SKM-1 (cell line): Measurements from ENCODE around the gene DHRS11.

Experiments used
- DNase-seq: peaks from one replicate; lab custom pipeline; 2025; ENCODE audit not compliant: unreplicated experiment; lab: John Stamatoyannopoulos, UW

Gene DHRS11

DNA sequence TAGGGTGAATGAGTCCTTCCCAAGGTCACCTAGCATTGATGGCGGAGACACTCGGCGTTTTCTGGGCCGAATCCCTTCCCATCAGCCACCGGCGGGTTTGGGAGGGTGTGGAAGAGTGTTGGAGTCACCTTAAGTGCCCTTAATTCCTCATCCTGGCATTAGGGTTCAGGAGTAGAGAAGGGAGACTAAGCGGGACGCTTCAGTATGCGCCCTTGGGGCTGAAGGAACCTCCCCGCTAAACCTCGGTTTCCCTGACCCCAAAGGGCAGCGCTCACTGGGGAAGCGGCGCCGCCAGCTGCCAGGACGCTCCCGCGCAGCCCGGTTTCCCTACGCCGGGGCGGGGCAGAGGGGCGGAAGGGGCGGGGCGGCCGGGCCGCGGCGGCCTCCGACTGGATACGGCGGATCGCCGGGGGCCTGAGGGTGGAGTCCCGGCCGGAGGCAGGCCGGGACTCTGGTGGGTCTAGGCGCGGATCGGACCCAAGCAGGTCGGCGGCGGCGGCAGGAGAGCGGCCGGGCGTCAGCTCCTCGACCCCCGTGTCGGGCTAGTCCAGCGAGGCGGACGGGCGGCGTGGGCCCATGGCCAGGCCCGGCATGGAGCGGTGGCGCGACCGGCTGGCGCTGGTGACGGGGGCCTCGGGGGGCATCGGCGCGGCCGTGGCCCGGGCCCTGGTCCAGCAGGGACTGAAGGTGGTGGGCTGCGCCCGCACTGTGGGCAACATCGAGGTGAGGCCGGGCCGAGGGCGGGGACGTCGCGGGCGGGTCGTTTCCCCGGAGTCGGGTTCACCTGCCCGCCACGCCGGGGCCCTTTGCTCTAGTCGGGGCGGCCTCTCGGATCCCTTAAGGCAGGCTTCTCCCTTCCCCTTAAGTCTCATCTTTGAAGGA is at the start of gene DHRS11:
DHRS11 (plus strand) TSS at position 446 of the 882 bp plus-strand sequence; CDS start at position 577, 131 bp downstream.
- DNase-seq, result peak; percentile 49

GRCh38 chr17:36542755-36543154 is 48.9 kb upstream of the DHRS11 start:
- DNase-seq, result no peak

DNA sequence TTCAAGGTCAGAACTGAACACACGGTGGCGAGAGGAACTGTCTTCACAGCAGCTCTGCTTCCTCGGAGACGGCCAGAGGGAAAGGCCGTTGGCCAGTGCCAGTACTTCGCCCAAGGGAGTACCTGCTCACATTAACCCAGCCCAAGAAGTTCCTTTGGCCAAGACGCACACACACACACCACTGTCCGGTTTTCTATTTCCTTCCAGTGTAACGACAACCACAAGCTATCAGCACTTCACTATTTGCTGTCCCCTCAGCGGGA is 47.7 kb upstream of the DHRS11 start:
- DNase-seq, result peak; percentile 38

DNA sequence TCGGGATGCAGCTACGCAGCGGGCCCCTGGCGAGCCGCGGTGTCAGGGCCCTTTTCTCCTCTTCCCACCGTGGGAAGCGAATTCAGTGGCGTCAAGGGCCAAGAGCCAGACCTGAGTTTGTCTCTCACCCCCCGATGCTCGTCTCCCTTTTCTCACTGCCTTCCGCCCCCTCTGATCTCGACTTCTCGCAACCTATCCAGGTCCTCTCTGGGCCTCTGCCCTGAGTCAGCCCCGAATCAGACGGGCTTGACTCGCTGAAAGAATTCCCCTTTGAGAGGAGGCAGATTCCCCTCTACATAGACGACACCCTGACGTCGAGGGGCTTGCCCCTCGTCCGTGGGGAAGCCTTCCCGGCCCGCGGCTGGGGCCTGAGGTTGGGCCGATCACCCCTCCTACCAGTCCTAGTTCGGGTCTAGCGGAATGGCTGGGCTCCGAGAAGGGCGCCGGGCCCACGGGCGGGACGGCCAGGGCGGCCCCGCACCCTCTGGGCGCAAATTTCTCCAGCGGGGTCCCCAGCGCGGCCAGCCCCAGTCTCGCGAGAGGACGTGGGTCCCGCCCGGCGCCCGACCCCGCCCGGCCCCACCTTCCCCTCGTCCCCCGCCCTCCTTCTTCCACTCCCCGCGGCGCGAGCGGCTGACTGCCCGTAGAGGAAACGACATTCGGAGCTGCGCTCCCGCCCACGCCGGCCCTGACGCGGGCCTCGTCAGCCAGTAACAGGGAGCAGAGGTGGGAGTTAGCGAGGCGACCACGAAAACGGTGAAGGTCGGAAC is 47.2 kb upstream of the DHRS11 start, which contains the start of gene GGNBP2:
GGNBP2 (plus strand) TSS at position 613 of the 770 bp plus-strand sequence. CDS start 806 bp downstream, outside the sequence.
- DNase-seq, result peak; percentile 75

GRCh38 chr17:36545077-36545464 is 46.6 kb upstream of the DHRS11 start:
- peak; percentile 60 for DNase-seq

- DNase-seq, result peak; percentile 90
These were observed 45.9 kb upstream of the DHRS11 start for GRCh38 chr17:36545465-36546417.

- no peak for DNase-seq
These were observed 45.1 kb upstream of the DHRS11 start for GRCh38 chr17:36546418-36547093.

DNA sequence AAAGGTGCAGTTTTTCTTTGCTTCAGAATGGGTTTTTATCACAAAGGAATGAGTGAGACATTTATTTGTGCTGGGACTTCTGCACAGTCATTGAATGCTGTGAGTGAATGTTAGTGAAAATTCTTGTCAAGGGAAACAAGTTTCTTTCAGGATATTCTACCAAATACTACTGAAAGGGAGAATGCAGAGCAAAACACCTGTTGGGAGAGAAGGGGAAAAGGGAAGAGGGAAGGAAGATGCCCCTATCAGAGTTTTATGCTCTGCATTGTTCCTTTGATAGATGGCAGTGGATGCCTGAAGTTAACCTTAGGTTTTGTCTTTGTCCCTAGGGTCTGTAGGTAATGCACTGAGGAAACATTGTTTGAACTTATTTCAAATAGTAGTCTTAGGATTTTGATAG is 43.9 kb upstream of the DHRS11 start:
- no peak for DNase-seq

DNA sequence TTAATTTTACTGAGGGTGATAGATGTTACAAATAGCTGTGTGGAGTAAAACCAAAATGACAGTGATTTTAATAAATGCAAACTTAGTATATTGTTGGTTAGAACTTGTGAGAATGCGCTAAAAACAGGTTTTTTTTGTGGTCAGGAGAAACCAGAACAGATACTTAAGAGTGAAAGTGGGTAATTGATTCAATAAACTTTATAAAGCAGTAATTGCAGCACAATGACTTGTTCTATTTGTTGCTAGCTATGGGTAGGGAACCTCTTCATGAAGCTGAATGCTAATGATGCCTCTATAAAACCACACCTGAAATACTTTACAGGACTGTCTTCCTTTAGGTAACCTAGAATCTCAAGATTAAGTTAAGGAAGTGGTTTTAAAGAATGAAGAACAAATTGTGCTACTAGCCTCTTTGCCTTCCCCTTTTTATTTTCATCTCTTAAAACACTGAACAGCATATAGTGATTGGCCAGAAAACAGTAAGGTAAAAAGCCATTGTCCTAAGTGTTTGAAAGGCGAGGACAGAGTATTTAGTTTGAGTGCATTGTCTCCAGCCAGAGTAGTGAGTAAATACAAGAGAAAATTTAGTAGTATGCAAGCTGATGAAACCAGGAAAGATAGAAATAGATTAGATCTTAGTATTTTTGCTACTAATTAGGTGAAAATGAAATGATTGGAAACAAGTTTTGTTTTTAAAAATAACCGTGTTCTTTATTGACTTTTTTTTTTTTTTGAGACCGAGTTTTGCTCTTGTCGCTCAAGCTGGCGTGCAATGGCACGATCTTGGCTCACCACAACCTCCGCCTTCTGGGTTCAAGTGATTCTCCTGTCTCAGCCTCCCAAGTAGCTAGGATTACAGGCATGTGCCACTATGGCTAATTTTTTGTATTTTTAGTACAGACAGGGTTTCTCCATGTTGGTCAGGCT is 40.9 kb upstream of the DHRS11 start:
- peak; percentile 4 for DNase-seq

- DNase-seq, result no peak
These were observed 38.2 kb upstream of the DHRS11 start for GRCh38 chr17:36553459-36553858.

DNA sequence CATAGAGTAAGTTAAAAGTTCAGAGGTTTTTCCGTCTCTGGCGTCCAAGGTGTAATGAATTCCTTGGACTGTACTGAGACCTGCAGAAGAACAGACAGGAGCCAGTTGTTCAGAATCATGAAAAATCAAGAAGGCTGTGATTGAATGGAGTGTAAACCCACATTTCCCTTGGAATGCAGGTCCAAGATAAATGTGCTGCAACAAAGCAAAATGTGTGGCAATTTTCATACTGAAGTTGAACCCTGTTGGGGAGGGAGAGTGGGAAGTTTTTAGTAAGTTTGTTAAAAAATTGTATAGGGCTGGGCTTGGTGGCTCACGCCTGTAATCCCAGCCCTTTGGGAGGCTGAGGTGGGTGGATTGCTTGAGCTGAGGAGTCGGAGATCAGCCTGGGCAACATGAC is 25.6 kb upstream of the DHRS11 start:
- no peak for DNase-seq

- no peak for DNase-seq
These were observed 16.7 kb upstream of the DHRS11 start for GRCh38 chr17:36575028-36575427.

DNA sequence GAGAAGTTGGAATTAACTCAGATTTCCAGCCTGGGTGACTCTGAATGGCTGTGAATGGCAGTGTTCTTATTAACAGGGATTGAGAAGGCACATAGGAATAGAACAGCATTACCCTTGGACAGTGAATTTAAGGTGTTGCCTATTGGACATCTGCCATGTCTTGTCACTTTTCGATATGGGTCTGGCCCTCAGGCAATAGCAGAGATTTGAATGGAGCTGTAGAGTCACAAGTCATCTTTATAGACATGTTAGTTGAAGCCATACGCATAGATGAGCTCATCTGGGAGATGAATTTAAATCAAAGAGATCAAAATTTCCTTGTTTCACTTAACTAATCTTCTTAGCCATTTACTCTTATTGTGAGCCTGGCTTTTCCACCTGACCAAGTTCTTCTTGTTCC is 14.9 kb upstream of the DHRS11 start:
- no peak for DNase-seq

- no peak for DNase-seq
These were observed 13.0 kb upstream of the DHRS11 start for GRCh38 chr17:36578671-36579070.

DNA sequence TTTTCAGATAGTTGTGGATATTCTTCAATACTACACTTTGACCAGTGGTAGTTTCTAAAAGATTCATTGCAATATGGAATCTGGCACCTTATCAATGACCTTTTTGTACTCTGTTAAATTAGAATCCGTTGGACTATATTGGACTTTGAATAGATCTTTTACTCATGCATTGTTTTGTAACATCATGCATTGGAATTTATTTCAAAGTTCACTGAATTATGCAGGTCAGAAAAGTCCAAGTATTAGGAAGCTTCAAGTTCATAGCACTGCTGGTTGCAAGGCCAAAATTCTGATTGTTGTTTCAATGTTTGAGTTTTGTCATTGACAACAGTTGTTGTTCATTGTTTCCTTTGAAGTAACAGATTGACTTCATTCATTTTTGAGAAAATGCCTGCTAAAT is 7.9 kb upstream of the DHRS11 start:
- no peak for DNase-seq

- no peak for DNase-seq
These were observed 5.5 kb upstream of the DHRS11 start for GRCh38 chr17:36586138-36586537.

DNA sequence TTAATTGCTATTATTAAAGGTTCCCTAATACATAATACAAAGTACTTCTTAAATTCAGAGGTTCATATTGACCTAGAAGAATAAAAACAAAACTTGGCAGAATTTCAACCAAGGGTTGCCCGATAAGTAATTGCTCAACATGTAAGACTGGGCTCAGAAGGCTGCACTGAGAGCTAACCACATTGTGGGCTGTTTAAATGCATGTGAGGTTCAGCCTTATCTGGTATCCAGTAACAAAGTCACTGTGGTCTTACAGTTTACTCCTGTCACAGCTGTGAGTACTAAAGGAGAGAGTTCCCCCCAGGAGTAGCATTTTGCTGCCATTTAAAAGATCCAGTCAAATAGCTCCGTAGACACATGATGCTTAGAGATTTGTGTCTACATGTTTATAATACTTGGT is 1.6 kb upstream of the DHRS11 start:
- DNase-seq, result no peak

DNA sequence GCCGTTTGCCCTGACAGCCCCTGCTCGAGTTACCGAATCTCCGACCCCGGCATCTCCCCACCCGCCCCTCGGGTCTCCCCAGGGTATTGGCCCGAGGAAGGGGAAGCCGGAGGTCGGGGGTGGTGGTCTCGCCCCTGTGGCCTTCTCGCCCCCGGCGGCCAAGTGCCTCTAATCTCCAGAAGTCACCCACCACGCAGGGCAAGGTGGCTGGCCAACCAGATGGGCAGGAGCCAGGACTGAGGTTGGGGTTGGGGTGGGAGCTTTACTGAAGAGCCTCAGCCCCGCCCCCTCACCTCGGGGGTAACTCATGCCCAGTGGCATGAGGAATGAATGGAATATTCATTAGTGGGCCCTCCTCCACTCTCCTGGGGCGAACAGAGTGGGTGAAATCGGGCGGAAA is 637 bp downstream of the DHRS11 start:
- DNase-seq, result no peak

DNA sequence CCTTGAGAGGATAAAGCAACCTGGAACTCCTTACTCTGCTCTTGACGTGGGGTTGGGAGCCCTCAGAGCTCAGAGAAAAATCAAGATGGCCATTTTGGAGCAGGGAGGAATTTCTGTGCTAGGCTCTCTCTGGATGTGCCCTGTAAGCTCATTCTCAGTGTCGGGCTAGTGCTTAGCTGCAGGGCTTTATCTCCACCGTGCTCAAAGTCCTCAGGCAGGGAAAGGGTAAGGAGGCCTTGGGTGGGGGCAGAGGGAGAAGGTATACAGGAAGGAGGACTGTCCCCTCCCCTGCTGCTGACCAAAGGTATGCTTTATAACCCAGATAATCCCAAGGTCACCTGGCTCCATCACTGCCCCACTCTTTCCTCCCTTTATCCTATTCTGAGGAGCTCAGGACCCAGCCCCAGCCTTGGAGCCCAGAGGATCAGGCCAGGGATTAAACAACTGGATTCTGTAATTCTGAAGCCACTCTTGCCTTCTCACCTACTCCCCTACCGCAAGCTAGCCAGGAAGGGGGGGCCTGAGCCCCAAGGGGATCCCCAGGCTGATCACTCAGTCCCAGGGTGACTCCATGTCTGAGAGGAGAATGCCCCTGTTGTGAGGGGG is 1.1 kb downstream of the DHRS11 start:
- no peak for DNase-seq
